Measurements from ENCODE around the gene SIVA1. TPM values are rescaled to one million over a fixed set of nuclear protein-coding genes. Genes with fewer than 3 reads are reported as not detected.

Gene SIVA1
- total and polyA plus RNA-seq, 9 of the 15 experiments (the other 6 are each of a cell fraction or from before 2014, with no cell fraction given): 4.2 to 186 (median 54.2) TPM

- peak; percentile 66 for TF ChIP-seq CTCFL (IDR thresholded peaks at IDR 0.05; ENCODE audit: borderline replicate concordance, insufficient read depth, low read depth, low read length, poor library complexity, severe bottlenecking)
- TF ChIP-seq VEZF1 (CRISPR knock-in tag; IDR thresholded peaks at IDR 0.05): peak; percentile 81
- TF ChIP-seq ZNF12 (CRISPR knock-in tag; IDR thresholded peaks at IDR 0.05): no peak
- TF ChIP-seq POLR3G (IDR thresholded peaks at IDR 0.05; ENCODE audit: extremely low read depth, insufficient read length, insufficient replicate concordance): no peak
- TF ChIP-seq DLX4 (CRISPR knock-in tag; IDR thresholded peaks at IDR 0.05): no peak
- no peak for TF ChIP-seq ZBTB8A (IDR thresholded peaks at IDR 0.05; ENCODE audit: partially characterized antibody)
- no peak; the same call in 1 of the 2 replicates for TF ChIP-seq ETS1 (conservative IDR thresholded peaks at IDR 0.05; ENCODE audit: control insufficient read depth, low read depth, low read length)
- no peak for TF ChIP-seq BCL6 (CRISPR knock-in tag; IDR thresholded peaks at IDR 0.05)
- TF ChIP-seq FOXJ2 (tag; IDR thresholded peaks at IDR 0.05): no peak
- TF ChIP-seq ZBTB2 (IDR thresholded peaks at IDR 0.05): no peak
- TF ChIP-seq ZFX (CRISPR knock-in tag; IDR thresholded peaks at IDR 0.05): peak; percentile 31; the same call in 1 of the 2 replicates
- TF ChIP-seq TBP (optimal IDR thresholded peaks at IDR 0.05; ENCODE audit: low read depth, low read length): no peak
- no peak for TF ChIP-seq MCM3 (IDR thresholded peaks at IDR 0.05)
- TF ChIP-seq ZC3H4 (CRISPR knock-in tag; IDR thresholded peaks at IDR 0.05; ENCODE audit: borderline replicate concordance): no peak
- TF ChIP-seq MTA3 (IDR thresholded peaks at IDR 0.05; ENCODE audit: borderline replicate concordance): no peak
- TF ChIP-seq PURB (CRISPR knock-in tag; IDR thresholded peaks at IDR 0.05; ENCODE audit: low read depth): no peak
- TF ChIP-seq ZNF277 (CRISPR knock-in tag; IDR thresholded peaks at IDR 0.05; ENCODE audit: borderline replicate concordance): no peak
Observed at GRCh38 chr14:104768437-104769323, 15.7 kb downstream of the SIVA1 start (continued).

All from K562 (cell line).